ENCODE results near the gene ADGRA1.
"Not testable (repeated sequence)": the region's sequence is repeated elsewhere in the genome, so short reads cannot be mapped to it uniquely, and the experiment has no call there.

Gene ADGRA1

DNA sequence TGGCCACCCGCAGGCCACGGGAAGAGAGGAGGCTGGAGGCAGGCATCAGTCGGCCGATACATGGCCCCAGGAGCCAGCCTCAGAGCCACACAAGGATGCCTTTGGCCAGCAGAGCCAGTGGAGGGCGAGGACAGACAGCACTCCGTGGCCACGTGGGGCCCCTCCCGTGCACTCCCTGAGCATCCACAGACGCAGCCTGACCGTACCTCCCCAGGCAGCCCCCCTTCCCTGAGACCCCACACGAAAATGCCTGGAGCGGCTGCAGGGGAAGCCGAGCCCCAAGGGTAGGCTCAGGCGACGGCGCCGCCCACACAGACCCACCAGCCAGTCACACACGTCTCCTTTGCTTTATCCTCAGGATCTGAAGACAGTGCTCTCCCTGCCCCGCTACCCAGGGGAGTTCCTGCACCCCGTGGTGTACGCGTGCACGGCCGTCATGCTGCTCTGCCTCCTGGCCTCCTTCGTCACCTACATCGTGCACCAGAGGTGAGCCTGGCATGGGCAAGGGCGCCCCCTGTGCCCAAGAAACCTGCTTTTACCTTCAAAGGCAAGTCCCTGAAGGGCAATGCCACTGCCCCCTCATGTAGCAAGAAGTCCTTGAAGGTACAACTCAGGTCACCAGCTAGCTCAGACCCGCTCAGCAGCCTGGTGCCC lies 9.0 kb downstream of the ADGRA1 start:
- no peak for DNase-seq

DNA sequence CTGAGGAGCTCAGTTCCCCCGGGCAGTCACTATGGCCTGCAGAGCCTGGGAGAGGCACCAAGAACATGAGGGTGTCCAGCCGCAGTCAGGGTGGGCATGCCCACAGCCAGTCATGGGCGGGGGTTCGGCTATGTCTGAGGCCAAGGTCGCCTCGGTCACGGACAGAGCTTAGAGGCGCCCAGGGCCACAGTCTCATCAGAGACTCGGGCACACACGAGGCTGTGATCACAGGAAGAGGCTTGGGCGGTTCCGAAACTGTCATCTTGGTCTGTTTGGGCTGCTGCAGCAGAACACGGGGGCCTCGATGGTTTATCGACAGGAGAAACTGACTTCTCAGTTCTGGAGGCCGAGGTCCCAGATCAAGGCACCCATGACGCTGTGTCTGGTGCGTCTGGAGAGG lies 9.7 kb downstream of the ADGRA1 start:
- DNase-seq, result no peak

DNA sequence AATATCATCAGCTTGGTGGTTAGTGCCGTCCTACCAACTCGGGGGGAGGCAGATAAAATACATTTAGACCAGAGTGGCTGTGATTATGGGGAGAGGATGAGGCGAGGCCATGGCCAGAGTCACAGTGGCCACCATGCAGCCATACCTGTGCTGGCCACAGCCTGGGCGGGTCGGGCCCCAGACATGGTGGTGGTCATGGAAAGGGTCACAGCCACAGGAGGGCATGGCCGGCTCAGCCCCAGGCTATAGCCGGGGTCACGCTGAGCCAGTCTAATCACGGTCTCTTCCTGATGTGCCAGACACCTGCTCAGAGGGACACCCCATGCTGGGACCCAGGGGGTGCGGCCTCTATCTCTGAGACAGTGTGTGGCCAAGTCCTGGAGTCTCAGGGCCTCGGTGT lies 10.2 kb downstream of the ADGRA1 start:
- DNase-seq, result no peak

DNA sequence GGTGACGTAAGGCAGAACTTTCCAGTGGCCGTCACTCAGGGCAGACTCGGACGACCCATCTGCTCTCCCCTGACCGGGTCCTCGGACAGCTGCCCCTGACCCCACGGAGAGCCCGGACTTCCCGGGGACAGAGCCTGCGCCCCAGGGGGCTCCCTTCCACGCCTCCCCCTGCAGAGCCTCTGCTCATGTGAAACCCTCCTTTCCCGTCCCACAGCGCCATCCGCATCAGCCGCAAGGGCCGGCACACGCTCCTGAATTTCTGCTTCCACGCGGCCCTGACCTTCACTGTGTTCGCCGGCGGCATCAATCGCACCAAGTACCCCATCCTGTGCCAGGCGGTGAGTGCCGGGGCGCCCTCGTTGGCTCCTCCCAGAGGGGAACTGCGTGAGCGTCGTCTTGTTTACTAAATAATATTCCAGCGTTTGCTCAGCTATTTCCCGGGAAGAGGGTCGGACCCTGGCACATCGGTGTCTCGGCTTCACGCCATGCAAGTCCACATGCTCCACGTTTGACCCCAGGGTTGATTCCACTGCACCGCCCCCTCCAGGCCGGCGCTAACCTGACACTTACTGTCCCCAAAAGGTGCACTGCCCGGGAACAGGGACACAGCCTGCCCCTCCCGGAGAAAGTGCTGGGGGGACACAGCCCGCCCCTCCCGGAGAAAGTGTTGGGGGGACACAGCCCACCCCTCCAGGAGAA lies 10.9 kb downstream of the ADGRA1 start:
- no peak for DNase-seq

DNA sequence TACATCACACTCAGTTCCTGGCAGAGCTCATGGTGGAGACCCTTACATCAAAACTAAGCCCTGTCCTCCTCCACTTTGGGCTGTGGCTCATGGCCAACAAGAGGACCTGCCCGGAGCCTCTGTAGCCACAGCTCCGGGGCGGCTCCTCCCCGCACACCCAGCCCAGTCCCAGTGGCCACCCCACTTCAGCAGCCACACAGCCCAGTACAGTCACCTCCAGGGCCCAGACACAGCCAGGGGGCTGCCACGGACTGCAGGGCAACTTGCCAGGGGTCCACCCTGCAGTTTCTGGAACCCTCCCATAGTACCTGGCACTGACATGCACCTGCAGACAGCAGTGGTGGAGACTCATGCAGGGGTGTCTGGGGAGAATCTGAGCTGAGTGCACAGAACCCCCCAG lies 11.8 kb downstream of the ADGRA1 start:
- DNase-seq, result no peak

DNA sequence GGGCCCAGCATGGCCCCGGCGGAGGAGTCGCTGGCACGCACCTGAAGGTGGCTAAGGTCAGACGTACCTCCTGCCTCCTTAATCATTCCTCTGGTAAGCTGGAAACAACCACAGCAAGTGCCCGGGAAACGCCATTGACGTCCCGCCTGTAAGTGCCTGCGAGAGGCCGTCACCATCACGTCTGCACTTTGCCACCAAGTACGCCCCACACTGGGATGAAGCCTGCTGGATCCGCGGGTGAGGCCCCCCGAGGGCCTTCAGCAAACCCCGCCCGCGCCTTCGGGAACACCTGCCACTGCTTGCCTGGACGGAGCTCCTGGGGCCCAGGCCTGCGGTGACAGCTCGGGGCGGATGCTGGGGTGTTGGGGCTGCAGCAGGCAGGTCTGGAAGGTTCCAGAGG lies 12.5 kb downstream of the ADGRA1 start:
- DNase-seq, result no peak

DNA sequence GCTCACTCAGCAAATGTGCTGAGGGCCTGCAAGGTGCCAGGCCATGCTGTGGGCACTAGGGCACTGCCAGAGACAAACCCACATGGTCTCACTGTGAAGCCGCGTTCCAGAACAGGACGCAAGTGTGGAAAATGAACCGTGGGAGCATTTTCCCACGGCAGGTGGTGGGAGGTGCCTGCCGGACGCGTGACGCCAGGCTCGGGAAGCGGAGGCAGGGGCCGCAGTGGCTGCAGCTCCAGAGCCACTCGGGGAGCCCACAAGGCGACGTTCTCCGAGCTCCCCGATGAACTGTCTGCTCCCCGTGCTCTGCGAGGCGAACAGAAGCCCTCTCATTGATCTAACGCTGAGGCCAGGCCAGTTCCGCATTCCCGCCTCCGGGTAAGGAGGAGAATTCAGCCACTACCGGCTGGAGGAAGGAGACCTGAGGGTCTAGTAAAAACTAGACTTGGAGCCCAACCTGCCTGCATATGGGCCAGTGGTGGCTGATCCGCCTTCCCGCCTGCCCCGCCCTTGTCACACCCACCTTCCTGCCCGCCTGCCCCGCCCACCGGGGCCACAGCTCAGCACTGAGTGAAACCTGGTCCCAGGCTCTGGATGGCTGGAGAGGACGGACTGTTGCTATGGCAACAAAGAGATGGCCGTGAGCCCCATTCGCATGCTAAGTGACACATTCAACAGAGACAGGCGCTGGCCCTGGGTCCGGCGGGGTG lies 13.1 kb downstream of the ADGRA1 start:
- no peak for DNase-seq

DNA sequence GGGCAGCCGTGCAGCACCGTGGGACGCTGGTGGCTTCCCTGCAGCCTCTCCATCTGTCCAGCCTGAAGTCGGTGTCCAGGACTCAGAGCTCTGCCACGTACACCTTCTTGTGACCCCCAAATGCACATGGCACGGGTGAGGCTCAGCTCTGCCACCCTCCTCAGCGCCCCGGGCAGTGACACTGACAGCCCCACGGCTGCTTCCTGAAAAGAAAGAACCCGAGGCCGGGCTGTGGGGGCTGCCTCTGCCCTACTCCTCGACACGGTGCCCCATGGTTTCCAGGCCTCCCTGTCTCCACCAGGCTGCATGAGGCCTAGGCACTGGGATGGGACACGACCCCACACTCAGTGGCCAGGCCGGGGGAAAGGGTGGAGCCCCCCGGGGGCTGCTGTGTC lies 13.7 kb downstream of the ADGRA1 start:
- no peak for DNase-seq

DNA sequence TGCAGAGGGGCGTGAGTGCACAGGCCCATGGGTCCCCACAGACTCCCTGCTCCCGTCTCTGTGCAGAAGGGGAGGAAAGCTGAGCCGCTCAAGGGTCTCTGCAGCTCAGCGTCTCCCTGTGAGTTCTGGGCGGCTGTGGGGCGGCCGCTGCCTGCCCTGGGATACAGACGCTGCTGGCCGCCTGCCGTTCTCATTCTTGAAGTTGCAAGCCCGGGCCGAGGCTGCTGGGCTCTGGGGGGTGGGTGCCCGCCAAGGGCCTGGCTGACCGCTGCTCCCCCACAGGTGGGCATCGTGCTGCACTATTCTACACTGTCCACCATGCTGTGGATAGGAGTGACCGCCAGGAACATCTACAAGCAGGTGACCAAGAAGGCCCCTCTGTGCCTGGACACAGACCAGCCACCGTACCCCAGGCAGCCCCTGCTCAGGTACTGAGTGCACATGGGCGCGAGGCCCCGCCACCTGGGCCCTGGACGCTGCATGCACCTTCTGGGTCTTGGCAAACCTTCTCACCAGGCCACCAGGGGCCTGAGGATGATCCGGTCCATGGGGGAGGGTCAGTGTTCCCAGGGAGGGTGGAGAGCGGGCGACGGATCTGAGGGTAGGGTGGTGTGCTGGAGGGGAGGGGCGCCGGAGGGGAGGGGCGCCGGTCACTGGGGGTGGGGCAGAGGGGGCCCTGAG lies 14.8 kb downstream of the ADGRA1 start:
- no peak for DNase-seq

DNA sequence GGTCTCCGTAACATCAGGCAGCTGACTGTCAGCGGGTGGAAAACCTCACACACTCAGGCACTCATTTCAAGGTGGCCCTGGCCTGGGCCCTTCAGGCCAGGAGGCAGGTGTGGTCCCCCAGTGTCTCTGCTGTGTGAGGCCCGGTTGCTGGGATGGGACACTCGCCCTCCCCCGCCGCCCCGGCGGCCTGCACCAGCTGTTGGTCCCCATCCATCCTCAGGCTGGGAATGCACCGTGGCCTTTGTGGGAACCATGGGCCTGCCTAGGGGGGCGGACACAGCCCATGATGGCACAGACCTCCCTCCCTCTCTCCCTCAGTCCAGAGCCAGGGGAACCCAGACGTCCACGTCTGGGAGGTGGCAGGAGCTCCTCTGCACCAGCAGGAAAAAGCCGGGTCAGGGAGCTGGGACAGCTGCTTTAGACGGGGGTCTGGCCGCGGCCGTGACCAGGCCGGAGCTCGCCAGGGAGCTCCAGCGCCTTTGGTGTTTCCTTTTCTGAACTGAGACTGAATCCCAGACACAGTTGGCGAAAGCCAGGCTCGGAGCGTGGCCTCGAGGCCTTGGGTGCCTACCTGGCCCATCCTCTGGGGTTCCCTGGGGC lies 15.7 kb downstream of the ADGRA1 start:
- DNase-seq, result no peak

DNA sequence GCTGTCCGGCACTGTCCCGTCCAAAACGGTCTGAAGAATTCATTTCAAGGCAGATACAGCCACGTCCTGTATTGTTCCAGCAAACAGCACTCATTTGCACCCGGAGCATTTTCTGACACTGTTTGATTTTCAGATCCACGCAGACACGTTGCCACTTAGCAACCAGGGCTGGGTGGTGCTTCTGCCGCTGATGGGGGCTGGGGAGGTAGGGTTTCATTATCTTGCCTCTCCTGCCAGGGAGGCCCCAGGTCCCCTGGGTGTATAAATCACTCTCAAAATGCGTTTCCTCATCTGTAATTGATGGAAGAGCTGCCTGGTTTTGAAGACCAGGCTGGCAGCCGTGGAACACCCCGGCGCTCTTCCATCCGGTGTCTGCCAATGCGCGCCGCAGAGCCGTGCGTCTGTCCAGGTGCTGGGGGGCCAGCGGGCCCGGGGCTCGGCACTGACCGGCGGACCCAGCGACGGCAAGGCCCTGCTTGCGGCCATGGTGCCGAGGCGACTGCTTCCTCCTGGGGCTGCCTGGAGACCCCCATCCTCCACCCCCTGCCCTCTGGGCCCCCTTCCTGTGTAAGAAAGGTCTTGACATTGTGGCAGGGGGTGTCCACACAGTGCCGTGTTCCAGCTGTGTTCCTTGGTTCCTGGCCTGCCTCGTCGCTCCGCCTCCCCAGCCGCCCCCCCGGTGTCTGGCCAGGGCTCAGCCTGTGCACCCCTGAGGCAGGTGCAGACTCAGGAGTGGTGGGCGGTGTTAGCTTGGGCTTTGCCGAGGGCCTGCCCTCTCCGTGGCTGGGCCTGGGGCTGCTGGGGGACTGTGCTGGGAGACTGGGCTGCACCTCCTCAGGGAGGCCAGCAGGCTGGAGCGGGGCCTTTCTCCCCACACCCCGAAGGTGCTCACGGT lies 16.6 kb downstream of the ADGRA1 start:
- DNase-seq, result no peak

DNA sequence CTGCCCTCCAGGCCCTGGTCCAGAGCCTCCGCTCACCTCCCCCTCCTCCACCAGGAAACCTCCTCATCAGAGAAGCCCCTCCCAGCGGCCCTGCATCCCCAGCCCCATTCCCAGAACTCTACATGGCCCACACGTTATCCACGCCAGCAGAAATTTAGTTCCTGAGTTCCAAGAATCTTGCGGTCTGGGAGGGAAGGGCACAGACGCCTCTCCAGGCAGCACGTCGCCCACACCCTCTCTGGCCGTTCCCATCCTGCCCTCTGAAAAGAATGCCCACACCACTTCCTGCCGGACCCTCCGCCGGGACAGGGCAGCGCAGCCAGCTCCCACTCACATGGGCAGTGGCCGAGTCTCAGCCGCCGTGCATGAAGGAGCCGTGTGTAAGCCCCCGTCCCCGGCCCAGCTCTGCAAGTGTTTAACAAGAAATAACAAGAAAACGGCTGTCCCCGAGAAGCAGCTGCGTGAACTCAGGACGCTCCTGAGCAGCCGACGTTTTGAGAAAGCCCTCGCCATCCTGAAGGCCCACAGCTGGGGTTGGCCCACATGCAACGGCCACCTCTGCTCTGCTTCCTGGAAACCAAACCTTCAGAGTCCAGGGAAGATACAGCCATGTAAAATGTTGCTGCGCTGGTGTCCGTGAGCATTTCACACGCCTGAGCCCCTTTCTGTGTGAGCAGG lies 17.4 kb downstream of the ADGRA1 start:
- no peak for DNase-seq

DNA sequence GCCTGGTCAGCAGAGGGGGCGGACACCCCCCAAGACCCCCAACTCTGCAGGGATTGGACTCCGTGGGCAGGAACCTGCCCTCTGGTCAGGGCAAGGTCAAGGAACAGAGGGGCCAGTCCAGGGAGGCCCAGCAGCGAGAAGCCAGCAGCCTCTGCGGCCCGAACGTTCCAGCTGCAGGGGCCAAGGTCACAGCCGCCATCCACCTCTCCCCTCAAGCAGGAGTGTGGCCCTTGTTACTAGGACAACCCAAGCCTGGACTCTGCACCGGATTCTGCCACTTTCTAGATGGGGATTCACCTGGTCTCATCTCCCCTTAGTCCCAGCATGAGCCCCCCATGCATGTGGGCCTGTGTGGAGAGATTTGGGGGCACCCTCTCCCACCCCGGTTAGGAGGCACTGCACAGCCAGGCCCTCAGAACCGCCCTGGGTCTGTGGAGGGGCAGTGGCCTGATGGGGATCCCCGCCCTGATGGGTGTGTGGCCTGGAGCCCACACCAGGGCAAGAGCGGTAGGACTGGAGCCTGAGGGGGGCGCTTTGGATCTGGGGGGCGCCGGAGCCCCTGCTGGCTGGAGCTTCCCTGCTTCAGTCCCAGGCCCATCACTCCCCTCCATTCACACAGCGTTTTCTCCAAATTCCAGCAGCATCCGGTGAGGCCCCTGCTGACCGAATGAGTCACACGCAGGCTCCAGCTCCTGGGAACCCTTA lies 18.1 kb downstream of the ADGRA1 start:
- DNase-seq, result no peak

DNA sequence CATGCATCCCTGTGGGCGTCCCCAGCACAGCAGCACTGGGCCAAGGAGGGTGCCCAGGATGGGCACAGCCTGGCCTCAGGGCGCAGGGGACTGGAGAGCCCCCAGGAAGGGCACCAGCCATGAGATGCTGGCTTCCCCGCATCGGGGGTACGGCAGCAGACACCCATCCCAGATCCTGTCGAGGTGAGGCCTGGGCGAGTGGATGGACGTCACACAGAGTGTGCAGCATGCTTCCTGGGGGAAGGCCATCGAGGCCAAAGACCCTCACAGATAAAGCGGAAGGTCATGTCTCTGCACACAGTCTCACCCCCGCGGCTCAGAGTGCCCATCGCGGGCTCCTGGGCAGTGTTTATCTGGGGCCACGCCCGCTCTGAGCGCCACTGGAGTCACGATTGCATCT lies 18.8 kb downstream of the ADGRA1 start:
- no peak for DNase-seq

DNA sequence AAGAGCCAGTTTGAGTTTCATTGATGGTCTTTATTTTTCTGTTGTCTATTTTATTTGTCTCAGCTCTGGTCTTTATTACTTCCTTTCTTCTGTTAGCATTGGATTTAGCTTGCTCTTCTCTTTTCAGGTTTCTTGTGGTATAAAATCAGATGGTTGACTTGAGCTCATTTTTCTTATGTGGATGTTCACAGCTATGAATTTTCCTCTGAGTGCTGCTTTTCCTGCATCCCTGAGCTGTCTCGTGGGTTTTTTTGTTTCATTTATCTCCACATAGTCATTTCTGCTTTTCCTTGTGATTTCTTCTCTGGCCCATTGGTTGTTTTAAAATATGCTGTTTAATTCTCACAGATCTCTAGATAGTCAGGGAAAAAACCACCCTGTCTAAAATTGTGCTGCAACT lies 19.7 kb downstream of the ADGRA1 start:
- no peak for DNase-seq

DNA sequence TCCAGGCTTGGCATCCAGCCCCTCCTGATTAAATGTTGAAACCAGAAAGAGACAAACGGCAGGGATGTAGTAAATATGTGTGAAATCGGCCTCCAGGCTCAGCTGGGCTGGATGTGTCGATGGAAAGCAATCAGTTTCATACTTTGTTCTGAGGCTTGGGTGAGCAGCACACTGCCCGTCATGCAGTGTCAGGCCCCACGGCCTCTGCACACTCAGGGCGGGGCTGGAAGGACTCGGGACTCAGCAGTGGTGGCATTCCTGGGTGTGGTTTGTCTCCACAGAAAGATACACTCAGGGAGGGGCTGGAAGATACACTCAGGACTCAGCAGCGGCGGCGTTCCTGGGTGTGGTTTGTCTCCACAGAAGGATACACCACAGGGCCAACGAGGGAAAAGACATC lies 22.0 kb downstream of the ADGRA1 start:
- DNase-seq, result no peak

DNA sequence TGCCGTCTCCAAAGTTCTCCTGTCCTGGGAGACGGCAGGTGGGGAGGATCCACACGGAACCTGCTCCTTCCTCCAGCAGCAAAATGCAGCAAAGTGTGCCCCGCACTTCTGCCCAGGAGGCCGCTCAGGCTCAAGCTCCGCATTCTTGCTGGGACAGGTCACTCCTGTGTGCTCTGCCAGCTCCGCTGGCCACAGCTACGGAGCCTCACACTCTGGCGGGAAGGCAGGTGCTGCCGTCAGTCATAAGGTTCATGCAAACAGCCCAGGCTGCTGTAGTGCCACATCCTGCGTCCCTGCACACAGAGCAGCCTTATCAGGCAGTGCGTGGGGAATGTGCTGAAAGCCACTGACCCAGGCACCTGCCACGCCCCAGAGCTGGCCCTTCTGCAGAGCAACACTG lies 22.4 kb downstream of the ADGRA1 start:
- DNase-seq, result no peak

DNA sequence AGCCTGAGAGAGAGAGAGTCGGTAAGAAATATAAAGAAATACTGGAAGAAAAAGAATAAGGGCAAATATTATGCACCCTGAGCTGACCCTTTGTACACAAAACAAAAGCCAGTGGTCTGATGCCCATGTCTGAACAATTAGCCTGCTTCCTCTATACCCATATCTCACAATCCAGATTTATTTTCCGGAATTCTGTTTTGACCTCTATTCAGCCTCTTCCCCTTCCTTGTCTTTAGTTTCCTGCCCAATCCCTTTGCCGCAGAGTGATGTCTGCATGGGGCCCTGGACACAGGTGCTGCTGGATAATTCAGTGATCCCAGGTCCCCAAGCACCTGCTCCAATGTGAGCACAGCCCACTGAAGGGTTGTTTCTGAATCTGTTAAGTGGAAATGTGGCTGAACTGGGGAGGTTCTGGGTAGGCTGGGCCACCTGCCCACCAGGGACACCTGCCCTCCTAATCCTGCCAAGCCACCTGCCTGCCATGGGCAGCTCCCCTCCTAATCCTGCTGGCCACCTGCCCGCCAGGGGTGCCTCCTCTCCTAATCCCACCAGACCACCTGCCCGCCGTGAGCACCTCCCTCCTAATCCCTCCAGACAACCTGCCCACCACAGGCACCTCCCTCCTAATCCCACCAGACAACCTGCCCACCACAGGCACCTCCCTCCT lies 23.0 kb downstream of the ADGRA1 start:
- no peak for DNase-seq

DNA sequence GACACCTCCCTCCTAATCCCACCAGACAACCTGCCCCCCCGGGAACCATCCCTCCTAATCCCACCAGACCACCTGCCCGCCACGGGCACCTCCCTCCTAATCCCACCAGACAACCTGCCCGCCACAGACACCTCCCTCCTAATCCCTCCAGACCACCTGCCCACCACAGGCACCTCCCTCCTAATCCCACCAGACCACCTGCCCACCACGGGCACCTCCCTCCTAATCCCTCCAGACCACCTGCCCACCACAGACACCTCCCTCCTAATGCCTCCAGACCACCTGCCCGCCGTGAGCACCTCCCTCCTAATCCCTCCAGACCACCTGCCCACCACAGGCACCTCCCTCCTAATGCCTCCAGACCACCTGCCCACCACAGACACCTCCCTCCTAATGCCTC lies 23.9 kb downstream of the ADGRA1 start:
- DNase-seq, result not testable (repeated sequence)

DNA sequence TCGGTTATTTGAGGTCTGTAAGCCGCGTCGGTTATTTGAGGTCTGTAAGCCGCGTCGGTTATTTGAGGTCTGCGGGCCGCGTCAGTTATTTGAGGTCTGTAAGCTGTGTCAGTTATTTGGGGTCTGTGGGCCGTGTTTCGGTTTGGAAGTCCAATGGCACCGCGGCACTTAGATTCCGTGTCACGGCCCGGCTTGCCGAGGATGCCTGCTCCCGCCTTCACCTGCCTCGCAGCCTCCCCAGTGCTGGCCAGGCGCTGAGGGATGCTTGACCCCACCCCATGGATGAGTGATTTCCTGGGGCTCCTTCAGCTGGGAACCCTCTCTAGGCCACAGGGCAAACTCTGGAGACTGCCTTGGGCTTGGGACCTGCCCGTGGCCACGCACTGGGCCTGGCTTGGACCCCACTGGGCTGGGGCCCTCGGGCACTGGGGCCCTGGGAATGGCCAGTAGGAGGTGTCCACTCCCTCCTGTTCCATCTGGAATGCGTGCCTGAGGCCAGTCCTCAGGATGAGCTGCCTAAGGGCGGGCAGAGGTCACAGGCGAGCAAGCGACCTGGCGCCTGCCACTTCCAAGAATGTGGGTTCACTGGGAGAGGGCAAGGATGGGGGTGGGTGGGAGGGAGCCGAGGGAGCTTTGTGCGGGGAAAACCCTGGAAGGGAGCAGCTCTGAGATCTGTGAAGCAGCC lies 25.6 kb downstream of the ADGRA1 start:
- no peak for DNase-seq
